Umbilical cord (tissue), 2 donors: ENCODE measurements around the gene ZFP36L1. TPM values are rescaled to one million over a fixed set of nuclear protein-coding genes. Genes with fewer than 3 reads are reported as not detected.

Experiments used
- DNase-seq: peaks from one replicate; pipeline ENCODE4 v3.0.0-alpha.2; 2015; ENCODE audit warnings: low spot score
- total RNA-seq: library from RNA; depleted of rRNA; stranded (reverse); fragments of >200 nt; gene quantifications from one replicate; pipeline ENCODE4 v1.2.3, GENCODE V29; 2014; ENCODE audit warnings: low replicate concordance; ENCODE audit not compliant: insufficient read depth

The ZFP36L1 gene
- total RNA-seq, 1 donor from 2014 or later: 134 TPM

GRCh38 chr14:68741477-68741791 lies 51.4 kb downstream of the ZFP36L1 start:
- no peak for DNase-seq

- DNase-seq: no peak
Observed at GRCh38 chr14:68740788-68741476, 51.9 kb downstream of the ZFP36L1 start.

- DNase-seq: no peak
Observed at GRCh38 chr14:68739701-68740100, 53.2 kb downstream of the ZFP36L1 start.

GRCh38 chr14:68738559-68738958 lies 54.3 kb downstream of the ZFP36L1 start:
- no peak for DNase-seq

Other genes starting within 250 kb of the ZFP36L1 start
- gene ACTN1, start 186.2 kb upstream of the ZFP36L1 start, total RNA-seq: 456 TPM